ENCODE results near the gene LILRA5.
"Not testable (repeated sequence)": the region's sequence is repeated elsewhere in the genome, so short reads cannot be mapped to it uniquely, and the experiment has no call there.

LILRA5 gene

DNA sequence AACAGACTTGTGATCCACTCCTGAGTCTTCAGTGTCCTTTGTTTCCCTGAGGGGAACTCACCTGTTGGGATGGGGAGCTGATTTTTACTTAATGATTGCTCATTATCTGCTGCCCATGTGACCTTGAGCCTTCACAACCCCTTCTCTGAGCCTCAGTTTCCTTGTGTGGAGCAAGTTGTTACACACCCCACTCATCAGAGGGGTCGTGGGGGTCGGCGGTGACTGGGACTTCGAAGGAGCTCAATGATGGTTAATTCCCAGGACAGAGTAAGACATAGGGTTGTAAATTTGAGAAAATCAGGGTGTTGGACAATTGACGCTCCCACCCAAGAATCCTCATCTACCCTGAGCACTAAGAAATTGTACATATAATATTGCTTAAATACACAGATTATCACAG lies 13.5 kb downstream of the LILRA5 start:
- no peak for FAIRE-seq

DNA sequence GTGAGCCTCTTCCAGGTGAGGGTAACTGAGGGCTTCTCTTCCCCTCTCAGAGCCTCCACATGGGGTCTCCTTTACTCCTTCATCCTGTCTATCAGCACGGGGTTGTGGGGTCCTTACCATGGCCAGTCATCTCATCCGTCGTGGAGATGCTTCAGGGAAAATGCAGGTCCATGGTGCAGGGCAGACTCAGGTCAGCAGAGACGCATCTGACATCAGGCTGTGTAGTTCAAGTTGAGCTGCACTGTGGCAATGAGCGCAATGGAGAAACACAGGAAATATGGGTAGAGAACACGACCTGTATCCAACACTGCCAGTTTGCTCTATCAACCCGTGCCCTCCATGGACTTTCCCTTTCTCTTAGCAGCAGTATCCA lies 13.9 kb downstream of the LILRA5 start:
- no peak for FAIRE-seq

DNA sequence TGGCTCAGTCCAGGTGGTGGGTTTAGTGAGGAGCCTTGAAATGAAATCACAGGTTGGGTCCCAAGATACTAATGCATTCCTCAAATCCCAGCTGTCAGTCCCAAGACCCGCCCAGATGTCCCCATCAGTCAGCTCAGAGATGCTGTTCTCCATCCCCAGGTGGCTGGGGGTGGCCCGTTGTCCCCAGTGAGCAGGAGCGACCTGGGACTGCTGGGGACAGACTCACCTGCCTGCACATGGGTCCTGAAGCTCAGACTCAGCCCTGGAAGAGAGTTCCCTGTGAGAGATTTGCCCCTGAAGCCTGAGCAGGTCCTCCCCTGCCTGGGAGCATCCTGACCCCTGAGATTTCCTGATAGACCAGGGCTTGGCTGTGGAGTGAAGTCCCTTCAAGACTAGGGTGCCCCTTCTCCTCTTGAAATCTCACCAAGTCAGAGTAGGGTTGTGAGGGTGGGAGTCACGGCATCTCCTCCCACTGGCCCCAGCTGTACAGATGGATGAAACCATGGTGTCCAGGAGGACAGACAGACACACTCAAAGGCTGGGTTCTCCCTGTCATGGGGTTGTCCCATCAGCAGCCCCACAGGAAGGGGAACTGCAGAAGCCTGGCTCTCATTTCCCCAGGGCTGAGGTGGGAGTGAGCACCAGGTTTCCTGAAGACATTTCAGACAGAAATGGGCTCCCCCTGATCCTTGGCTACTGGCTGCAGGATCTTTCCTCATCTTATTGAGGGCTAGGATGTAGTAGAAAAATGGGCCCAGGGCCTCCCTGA lies 14.4 kb downstream of the LILRA5 start:
- FAIRE-seq: no peak

DNA sequence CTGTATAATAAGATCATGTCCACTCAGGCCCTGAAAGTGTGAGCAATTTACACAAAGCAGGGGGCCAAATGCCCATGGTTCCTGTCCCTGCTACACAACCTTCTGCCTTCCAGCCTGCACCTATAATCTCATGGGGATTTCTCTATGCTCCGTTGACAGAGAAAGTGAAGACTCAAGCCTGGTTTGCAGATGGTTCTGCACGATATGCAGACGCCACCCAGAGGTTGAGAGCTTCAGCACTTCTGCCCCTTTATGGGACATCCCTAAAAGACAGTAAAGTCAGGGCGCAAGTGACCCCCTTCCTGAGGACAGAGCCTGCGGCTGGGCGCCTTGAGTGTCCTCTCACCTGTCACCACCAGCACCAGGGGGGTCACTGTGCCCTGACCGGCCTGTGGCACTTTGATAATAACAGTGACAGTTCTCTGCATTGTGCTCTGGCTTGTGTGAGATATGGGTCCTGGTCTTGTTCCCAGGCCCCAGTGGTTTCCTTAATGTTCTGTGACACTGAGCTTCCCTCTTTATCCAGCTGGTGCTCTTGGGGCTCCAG lies 15.1 kb downstream of the LILRA5 start:
- no peak for FAIRE-seq

DNA sequence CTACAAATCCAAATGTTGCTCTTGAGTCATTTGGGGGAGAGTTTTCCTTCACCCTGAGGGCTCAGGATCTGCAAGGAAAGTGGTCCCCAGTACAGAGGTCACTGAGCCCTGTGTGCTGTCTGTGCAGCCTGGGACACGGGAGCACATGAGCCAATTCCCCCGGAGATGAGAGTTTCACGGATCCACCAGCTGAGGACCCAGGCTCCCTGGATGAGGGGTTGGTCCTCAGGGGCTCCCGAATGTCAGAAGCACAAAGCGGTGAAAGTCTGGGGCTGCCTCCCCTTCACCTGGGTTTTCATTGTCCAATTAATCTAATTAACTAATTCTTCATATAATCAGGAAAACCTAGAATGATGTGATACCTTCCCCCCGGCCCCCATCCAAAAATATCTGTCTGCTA lies 18.4 kb downstream of the LILRA5 start:
- no peak for FAIRE-seq

DNA sequence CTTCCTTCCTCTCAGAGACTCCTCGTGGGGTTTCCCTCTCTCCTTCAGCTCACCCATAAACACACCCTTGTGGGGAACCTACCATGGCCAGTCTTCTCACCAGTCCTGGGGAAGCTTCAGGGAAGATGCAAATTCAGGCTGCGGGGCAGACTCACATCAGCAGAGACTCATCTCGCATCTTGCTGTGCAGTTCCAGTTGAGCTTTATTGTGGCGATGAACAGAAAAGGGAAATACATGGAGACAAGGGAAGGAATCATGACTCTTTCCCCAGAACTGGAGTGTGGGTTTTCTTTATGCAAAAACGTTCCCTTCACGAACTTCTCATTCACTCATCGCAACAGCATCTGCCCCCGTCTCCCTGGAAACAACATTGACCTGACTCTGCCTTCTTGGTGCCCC lies 23.8 kb downstream of the LILRA5 start:
- not testable (repeated sequence) for FAIRE-seq

DNA sequence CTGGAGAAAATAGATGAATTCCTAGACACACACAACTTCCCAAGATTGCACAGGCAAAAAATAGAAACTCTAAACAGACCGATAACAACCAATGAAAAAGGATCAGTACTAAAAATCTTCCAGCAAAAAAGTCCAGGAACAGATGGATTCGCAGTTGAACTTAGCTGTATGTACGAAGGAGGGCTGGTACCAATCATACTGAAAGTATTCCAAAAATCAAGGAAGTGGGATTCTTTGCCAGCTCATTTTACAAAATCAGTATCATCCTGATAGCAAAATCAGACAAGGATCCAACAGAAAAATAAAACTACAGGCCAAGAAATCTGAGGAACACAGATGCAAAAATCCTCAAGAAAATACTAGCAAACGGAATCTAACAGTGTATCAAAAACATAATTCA lies 25.5 kb downstream of the LILRA5 start:
- FAIRE-seq: no peak

DNA sequence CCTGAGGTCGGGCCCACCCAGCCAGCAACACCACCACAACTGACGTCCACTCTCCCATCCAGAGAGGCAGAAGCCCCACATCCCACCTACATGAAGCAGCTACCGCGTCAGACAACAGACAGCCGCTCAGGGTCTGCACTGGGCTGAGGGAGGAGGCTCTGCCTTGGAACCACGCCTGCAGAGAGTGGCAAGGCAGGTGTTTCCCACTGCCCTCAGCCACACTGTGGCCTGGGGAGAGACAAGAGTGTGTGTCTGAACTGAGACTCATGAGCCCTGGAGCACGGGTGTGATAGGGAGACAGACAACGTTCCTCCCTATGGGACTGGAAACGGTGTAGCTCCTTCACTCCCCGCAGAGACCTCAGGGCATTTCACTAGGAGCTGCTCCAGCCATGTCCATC lies 26.7 kb downstream of the LILRA5 start:
- FAIRE-seq: not testable (repeated sequence)

DNA sequence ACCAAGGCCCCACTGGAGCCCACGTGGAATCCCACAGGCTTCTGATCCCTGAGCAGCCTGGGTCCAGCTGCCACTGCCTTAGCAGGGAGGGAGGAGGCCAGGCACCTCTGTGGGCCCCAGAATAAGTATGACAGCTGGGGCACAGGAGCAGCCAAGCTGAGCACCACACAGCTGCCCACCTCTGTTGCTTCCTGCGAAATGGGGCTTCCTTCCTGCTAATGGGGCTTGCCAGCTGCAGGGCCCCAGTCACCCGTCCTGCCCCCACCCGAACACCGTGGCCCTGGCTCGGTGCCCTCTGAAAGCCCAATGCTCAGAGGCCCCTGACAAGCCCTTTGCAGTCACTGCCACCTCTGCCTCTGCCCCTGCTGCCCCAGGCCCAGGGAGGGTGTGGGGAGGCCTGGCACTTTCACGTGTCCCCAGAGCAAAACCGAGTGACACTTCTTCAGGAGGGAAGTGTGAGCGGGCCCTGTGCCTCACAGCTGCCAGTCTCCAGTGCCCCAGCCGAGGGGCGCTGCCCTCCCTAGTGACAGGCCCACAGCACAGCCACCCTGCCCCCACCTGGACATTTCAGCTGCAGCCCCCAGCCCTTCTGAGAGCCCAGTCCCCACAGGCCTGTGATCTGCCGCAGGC lies 27.4 kb downstream of the LILRA5 start:
- not testable (repeated sequence) for FAIRE-seq

DNA sequence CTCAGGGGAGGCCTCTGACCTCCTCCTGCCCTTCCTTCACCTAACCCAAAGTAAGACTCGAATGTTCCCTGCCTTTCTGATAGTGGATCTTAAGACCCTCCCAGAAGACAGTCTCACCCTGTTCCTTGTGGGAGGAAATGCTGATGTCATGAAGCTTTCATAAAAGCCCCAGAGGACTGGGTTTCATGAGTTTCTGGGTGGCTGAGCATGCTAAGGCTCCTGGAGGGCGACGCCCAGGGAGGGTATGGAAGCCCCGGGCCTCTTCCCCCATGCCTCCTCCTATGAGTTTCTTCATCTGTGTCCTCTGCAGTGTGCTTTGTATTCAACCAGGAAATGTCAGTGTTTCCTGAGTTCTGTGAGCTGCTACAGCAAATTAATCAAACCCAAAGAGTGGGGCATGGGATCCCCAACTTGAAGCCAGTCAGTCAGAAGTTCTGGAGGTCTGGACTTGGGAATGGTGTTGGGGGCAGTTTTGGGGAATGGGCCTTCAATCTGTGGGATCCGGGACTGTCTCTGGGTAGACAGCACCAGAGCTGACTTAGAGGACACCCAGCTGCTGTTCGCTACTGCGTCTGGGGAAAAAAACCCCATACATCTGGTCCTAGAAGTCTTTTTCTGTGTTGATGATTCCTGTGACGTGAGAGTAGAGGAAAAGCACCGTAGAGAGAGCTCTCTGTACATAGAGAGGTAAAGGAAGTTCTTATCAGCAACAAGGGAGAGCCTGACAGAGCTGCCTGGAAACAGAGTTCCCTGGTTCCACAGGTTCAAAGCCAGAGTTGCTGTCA lies 30.1 kb downstream of the LILRA5 start:
- no peak for FAIRE-seq

DNA sequence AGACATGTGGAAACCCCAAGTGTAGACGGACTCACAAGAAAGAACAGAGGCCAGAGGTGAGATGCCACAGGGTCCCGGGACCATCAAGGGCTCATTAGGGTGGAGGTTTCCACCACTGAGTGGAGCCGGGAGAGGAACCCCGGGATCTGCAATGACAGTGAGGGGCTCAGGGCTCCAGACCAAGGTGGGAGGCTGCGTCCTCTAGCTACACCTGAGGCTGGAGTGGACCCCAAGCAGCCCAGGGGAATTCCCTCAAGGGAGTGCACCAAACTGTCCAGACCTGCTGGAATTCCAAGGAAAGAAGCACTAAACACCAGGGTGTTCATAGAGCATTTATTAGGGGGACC lies 31.3 kb downstream of the LILRA5 start:
- FAIRE-seq: not testable (repeated sequence)

DNA sequence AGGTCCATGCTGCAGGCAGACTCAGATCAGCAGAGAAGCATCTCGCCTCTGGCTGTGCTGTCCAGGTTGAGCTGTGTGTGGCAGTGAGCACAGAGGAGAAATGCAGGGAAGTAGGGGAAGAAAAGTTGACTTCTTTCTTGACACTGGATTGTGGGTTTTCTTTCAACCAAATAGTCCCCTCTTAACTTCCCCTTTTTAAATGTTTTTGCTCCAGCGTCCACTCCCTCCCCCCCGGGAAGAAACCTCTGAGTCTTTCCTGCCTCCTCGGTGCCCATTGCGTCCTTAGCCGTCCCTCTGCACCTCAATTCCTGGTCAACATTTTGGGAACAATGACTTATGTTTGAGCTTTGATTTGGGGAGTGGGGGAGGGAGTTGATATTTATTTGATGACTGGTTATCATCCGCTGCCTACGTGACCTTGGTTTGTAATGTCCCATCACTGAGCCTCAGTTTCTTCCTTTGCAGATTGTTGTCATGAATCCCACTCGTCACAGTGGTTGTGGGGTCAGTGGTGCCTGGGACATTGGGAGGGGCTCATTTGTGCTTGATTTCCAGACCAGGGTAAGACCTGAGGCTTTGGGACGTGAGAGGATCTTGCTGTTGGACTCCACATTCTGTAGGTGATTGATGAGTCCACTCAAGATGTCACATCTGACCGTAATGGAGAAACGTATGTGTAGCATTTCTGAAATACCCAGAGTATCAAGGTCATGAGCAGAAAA lies 31.8 kb downstream of the LILRA5 start, which contains the start of gene LILRB2:
Gene LILRB2 (minus strand): TSS at position 104 of the 722 bp plus-strand sequence. CDS start 614 bp downstream, outside the sequence.
- no peak for FAIRE-seq

DNA sequence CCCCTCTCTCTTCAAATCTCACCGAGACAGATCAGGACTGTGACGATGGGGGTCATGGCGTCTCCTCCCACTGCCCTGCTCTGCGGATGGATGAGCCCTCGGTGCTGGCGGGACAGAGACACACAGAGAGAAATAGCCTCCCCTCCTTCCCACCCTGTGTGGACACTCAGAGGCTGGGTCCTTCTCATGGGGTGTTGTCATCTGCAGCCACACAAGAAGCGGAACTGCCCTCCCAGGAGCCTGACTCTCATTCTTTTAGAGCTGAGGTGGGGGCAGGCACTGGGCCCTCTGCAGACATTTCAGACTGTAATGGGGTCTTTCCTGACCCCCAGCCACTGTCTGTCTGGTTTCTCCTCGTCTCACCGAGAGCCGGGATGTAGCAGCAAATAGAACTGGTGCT lies 32.5 kb downstream of the LILRA5 start:
- not testable (repeated sequence) for FAIRE-seq

DNA sequence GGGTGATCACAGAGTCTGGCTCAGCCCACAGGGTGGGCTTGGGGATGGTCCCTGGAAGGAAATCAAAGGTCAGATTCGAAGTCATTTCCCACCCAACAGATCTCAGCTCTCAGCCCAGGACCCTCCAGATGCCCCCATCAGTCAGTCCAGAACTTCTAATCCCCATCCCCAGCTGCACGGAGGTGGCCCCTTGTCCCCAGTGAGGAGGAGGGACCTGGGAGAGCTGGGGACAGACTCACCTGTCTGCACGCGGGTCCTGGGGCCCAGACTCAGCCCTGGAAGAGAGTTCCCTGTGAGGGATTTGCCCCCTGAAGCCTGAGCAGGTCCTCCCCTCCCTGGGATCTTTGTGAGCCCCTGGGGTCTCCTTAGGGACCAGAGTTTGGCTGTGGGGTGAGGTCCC lies 32.9 kb downstream of the LILRA5 start:
- not testable (repeated sequence) for FAIRE-seq

DNA sequence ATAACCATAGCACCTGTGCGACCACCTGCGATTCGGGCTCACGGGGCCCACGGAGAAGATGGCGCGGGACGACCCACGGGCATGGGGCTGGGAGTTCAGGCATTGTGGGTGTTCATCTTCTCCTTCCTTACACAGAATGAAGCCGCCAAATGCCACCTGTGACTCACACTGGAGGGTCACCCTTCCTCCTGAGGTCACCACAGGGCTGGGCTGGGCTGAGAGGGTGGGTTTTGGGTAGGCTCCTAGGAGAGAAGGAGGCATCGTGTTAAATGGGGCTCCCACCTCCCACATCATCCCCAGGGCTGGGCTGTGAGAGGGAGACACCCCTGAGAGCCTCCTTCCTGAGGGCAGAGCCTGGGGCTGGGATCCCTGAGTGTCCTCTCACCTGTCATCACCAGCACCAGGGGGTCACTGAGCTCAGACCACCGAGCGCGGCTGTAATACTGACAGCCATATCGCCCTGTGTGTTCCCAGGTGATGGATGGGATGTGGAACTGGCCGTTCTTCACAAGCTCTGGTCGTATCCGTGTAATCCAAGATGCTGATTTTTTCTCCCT lies 33.5 kb downstream of the LILRA5 start:
- FAIRE-seq: no peak

DNA sequence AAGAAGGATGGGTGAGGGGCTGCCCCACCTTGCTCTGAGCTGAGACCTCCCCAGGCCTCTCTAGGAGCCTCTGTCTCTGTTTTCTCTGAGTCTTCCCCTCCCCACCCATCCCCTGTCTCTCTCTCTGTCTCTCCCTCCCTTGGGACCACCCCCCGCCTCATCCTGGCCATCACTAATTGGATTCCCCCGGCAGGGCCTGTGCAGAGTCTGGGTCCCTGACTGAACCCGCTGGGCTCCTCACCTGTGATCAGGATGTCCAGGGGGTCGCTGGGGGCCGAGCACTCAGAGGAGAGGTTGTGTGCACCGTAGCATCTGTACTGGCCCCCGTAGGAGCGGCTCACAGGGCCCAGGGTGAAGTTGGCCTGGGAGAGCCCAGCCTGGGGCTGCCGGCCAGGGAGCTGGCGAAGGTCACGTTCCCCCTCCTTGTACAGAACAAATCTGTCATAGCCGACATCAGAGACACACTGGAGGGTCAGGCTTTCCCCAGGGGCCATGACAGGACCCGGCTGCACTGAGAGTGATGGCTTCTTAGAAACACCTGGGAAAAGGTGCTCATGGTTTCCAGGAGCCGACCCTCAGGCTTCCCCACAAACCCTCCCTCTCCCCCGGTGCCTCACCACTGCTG lies 34.3 kb downstream of the LILRA5 start:
- not testable (repeated sequence) for FAIRE-seq

DNA sequence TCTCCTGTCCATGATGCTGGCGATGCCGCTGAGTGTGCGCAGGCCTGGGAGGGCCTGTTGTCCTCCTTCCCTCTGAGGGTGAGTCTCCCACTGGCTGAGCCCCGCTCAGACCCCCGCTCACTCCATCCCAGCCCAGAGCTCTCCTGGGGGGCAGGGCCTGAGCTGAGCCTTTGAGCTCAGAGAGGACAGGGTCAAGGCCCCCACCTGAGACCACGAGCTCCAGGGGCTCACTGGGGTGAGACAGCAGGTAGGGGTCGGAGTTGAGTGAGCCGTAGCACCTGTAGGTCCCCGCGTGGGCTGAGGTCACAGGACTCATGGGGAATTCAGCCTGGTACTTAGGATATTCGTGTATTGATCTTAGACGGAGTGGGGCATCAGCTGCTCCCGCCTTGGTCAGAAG lies 34.9 kb downstream of the LILRA5 start:
- FAIRE-seq: not testable (repeated sequence)

DNA sequence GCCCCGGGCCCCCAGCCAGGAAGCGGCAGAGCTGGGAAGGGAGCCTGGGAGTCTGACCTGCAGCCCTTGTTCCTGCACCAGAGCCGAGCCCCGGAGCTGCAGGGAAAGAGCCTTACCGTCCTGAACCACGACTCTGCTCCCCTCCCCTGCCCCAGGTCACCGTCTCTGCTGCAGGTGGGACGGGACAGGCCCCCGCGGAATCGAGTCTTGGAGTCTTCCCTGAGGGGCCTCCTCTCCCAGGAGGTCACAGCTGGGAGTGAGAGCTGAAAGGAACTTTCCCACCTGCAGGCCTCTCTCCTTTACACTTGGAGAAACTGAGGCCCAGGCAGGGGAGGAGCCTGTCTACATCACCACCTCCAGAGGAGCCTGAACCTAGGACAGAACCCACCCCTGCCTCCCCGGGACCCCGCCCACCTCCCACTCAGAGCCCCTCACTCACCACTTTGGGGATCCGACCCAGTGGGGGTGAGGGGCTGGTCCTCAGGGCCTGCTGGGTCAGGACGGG lies 35.8 kb downstream of the LILRA5 start:
- not testable (repeated sequence) for FAIRE-seq

DNA sequence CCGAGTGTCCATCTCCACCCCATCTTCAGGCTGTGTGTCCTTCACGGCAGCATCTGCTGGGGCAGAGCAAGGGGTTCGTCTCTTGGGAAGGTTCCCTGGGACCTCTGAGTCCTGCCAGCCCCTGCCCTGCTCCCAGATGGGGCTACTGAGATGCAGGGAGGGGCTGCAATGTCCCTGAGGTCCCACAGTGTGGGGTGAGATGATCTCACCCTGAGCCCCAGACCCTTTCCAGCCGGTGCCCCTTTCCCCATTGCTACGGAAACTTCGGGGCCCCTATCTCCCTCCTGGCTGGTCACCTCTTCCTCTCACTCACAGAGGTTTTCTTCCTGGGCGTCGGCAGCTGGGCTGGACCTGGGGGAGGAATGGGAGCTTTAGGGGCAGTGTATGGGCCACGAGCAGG lies 37.0 kb downstream of the LILRA5 start:
- FAIRE-seq: no peak

DNA sequence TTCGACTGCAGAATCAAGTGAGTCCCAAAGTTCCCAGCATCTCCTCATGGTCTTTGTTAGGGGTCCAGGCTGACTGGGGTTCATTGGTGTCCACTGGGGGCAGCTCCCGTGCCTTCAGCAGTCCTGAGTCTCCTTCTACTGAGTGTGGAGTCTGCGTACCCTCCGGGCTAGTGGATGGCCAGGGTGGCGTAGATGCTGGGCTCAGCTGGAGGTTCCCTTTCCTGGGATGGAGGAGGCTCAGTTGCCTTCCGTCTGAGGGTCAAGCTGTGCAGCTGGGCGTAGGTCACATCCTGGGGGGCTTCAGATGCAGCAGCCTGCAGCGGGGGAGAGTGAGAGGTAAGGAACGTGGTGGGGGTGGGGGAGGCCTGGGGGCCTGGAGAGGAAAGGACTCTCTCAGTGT lies 38.5 kb downstream of the LILRA5 start:
- FAIRE-seq: not testable (repeated sequence)

DNA sequence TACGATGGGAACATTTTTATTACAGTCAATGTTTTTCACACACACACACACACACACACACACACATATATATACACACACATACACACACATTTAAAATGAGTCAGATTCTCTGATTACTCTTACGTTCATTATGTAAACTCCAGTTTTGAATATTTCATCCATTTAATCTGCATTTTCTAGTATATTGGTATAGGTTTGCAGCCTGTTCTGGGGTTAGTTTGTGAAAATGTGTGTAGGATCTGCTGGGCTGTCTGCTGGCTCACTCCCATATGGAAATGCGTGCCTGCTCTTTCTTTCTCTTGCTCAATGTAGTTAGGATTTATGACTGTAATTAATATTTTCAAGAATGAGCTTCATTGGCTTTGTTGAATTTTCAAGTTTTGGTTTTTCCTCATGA lies 39.1 kb downstream of the LILRA5 start:
- FAIRE-seq: no peak

DNA sequence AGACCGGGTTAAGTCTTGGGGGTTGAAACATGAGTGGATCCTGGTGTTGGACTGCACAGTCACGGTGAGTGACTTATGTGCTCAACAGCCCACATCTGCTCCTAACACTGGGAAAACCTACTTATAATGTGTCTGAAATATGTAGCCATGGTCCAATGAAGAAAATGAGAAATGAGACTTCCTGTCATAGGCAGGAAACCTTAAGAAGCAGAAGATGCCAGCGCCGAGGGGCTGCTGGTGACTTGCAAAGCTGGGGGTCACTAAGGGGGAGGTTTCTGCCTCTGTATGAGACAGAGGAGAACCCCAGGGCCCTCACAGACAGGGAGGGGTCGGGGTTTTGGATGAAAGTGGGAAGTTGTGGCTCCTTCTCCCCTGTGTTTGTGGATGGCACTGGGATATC lies 40.8 kb downstream of the LILRA5 start:
- not testable (repeated sequence) for FAIRE-seq

Data from endometrium (tissue), 2 donors.